Spleen (tissue), 11 donors: ENCODE data around the gene TXLNG. TPM values are rescaled to one million over a fixed set of nuclear protein-coding genes. Genes with fewer than 3 reads are reported as not detected.

Source experiments
- DNase-seq: peaks from one replicate; pipeline ENCODE4 v3.0.0-alpha.2; 2020
- H3K27ac ChIP-seq, 8 donors: fragments of 200-600 bp; sonication (generic) in 7 of 8; 1 replicate in 4 of 8; 2 replicates in 4 of 8; pipeline versions ENCODE4 v1.5.0 to v1.8.0; 2016 to 2021; ENCODE audit warnings: inconsistent platforms in 4 of 8, mild to moderate bottlenecking in 4 of 8, moderate library complexity in 1 of 8
- H3K27me3 ChIP-seq, 7 donors: fragments of 200-600 bp; sonication (generic) in 6 of 7; replicated peaks in 1 of 7; 1 replicate in 4 of 7; 2 replicates in 3 of 7; pipeline versions ENCODE4 v1.5.0 to v1.8.0; 2016 to 2021; ENCODE audit warnings: inconsistent platforms in 3 of 7, mild to moderate bottlenecking in 1 of 7
- H3K36me3 ChIP-seq, 6 donors: fragments of 200-600 bp; sonication (generic) in 5 of 6; 1 replicate in 4 of 6; 2 replicates in 2 of 6; pipeline versions ENCODE4 v1.5.0 to v1.8.0; 2016 to 2021; ENCODE audit warnings: inconsistent platforms in 2 of 6
- H3K4me1 ChIP-seq, 6 donors: fragments of 200-600 bp; sonication (generic) in 5 of 6; 1 replicate in 3 of 6; 2 replicates in 3 of 6; pipeline versions ENCODE4 v1.5.0 to v1.8.0; 2016 to 2021; ENCODE audit warnings: inconsistent platforms in 3 of 6
- H3K4me3 ChIP-seq, 8 donors: fragments of 200-600 bp; sonication (generic) in 7 of 8; 1 replicate in 4 of 8; 2 replicates in 4 of 8; pipeline versions ENCODE4 v1.5.0 to v1.8.0; 2016 to 2021; ENCODE audit warnings: inconsistent platforms in 4 of 8, mild to moderate bottlenecking in 4 of 8, moderate library complexity in 2 of 8
- H3K9me3 ChIP-seq, 8 donors: fragments of 200-600 bp; sonication (generic) in 7 of 8; 1 replicate in 4 of 8; 2 replicates in 4 of 8; pipeline versions ENCODE4 v1.5.0 to v1.8.0; 2016 to 2021; ENCODE audit warnings: inconsistent platforms in 4 of 8
- CTCF ChIP-seq, 11 experiments: fragments of 200-600 bp in 7 of 11; fragments of 450-650 bp in 4 of 11; sonication (generic) in 4 of 11; IDR thresholded peaks in 8 of 11; conservative IDR thresholded peaks in 3 of 11; 1 replicate in 7 of 11; 2 replicates in 4 of 11; pipeline versions ENCODE4 v1.4.0 to v1.8.0; 2016 to 2021; ENCODE audit warnings: antibody characterized with exemption in 11 of 11, inconsistent platforms in 4 of 11, mild to moderate bottlenecking in 1 of 11
- POLR2A ChIP-seq, 3 donors: fragments of 450-650 bp; IDR thresholded peaks; one replicate each; pipeline ENCODE4 v1.5.1; 2017; ENCODE audit warnings: antibody characterized with exemption in 3 of 3, mild to moderate bottlenecking in 1 of 3
- POLR2AphosphoS5 ChIP-seq, 3 donors: sonication (generic); formaldehyde crosslinking; IDR thresholded peaks; one replicate each; pipeline ENCODE4 v1.5.1; 2017; ENCODE audit warnings: antibody characterized with exemption in 3 of 3
- WGBS, 5 donors: extraction: QIAGEN DNeasy Blood & Tissue Kit in 3 of 5; methylation state at CpG; one replicate each; pipeline versions ENCODE4 v1.1.5 to v1.1.7; 2013 to 2018; 5-methylcytosine and 5-hydroxymethylcytosine counted together
- intact Hi-C: fragments of 100-400 bp; cut with DNase I; formaldehyde crosslinking; loops from one replicate; pipeline ENCODE4 v1.15.0; 2023; ENCODE audit warnings: low total_unique reads
- polyA plus RNA-seq, 3 donors: library from polyadenylated mRNA; stranded (reverse); fragments of 200-250 nt; gene quantifications; one replicate each; pipeline ENCODE4 v1.2.1, GENCODE V29; 2013
- total RNA-seq, 7 donors: library from RNA; depleted of rRNA in 3 of 7; stranded (reverse); fragments of >200 nt in 3 of 7; fragmentation: NEBNext Ultra II Directional in 4 of 7; extraction: Animal tissue kit (Norgen Biotek cat#: 25700) in 4 of 7; gene quantifications; one replicate each; pipeline versions ENCODE4 v1.1.0 to v1.2.1, GENCODE V29; 2016 to 2021
- donor health status: healthy with polysubstance abuse.
- donor health status: DM: no; HTN: no; CAD: no; lungs with moderate emphysema.
- donor health status: DM: no; HTN: no; CAD: no.
- donor health status: Bipolar disorder and iron deficiency.
- donor health status: healthy.
- donor health status: DM: no; HTN: no; CAD: no.
- donor health status: DM: yes; HTN: yes; CAD: no.

TXLNG gene
- total and polyA plus RNA-seq, 10 donors: 7.8 to 20.2 (median 12.7) TPM

- H3K27me3 ChIP-seq: no peaks in the 10 kb centered on the region
- H3K9me3 ChIP-seq: no peaks in the 10 kb centered on the region
- no peak overlapping the region for H3K27ac ChIP-seq
- intact Hi-C loops: no loop called here
- H3K4me1 ChIP-seq: no peaks in the 10 kb centered on the region
- no peak for DNase-seq
- TF ChIP-seq CTCF (IDR thresholded peaks at IDR 0.05 in 8 of 11, conservative IDR thresholded peaks at IDR 0.05 in 3 of 11): no peak
- WGBS, 5 donors: 89 to 97% (median 95%) methylated on average over 4 of the region's 4 CpGs
- H3K36me3 ChIP-seq: peaks cover 0 to 64% (median 8%) of the 10 kb centered on the region in 6 donors
- no peak overlapping the region for H3K4me3 ChIP-seq
Observed at GRCh38 chrX:16796298-16796697, 10.0 kb downstream of the TXLNG start.

GRCh38 chrX:16797358-16797757, 11.1 kb downstream of the TXLNG start:
- 65 to 88% (median 85%) methylated on average over 5 of the region's 5 CpGs for WGBS, 5 donors
- TF ChIP-seq CTCF (IDR thresholded peaks at IDR 0.05 in 8 of 11, conservative IDR thresholded peaks at IDR 0.05 in 3 of 11) (no peak), POLR2AphosphoS5 (IDR thresholded peaks at IDR 0.05) (no peak), POLR2A (IDR thresholded peaks at IDR 0.05) (no peak)
- intact Hi-C loops: no loop called here

GRCh38 chrX:16797841-16798240, 11.6 kb downstream of the TXLNG start:
- Histone ChIP-seq H3K9me3 (no peaks in the 10 kb centered on the region), H3K4me3 (no peak overlapping the region), H3K36me3 (peaks cover 0 to 64% (median 10%) of the 10 kb centered on the region in 6 donors), H3K4me1 (no peaks in the 10 kb centered on the region), H3K27me3 (no peaks in the 10 kb centered on the region), H3K27ac (peak overlapping the region in 2 of 8 donors; percentile 20 to 42)
- TF ChIP-seq POLR2AphosphoS5 (IDR thresholded peaks at IDR 0.05) (no peak), POLR2A (IDR thresholded peaks at IDR 0.05) (no peak), CTCF (IDR thresholded peaks at IDR 0.05 in 8 of 11, conservative IDR thresholded peaks at IDR 0.05 in 3 of 11) (no peak)
- WGBS, 5 donors: 54 to 83% (median 76%) methylated on average over 4 of the region's 4 CpGs
- intact Hi-C loops: no loop called here
- no peak for DNase-seq

More at GRCh38 chrX:16797358-16797757, 11.1 kb downstream of the TXLNG start:
- H3K36me3 ChIP-seq: peaks cover 0 to 61% (median 8%) of the 10 kb centered on the region in 6 donors
- H3K27ac ChIP-seq: peak overlapping the region in 2 of 8 donors; percentile 20 to 42
- H3K4me1 ChIP-seq: no peaks in the 10 kb centered on the region
- DNase-seq: no peak
- no peaks in the 10 kb centered on the region for H3K27me3 ChIP-seq
- no peaks in the 10 kb centered on the region for H3K9me3 ChIP-seq
- H3K4me3 ChIP-seq: no peak overlapping the region

GRCh38 chrX:16804923-16805464, 18.7 kb downstream of the TXLNG start:
- Histone ChIP-seq H3K4me1 (peaks cover 7 to 13% (median 10%) of the 10 kb centered on the region in 6 donors), H3K27ac (no peak overlapping the region), H3K4me3 (no peak overlapping the region), H3K36me3 (peaks cover 0 to 27% (median 2%) of the 10 kb centered on the region in 6 donors), H3K9me3 (no peaks in the 10 kb centered on the region), H3K27me3 (no peaks in the 10 kb centered on the region)
- no peak for DNase-seq
- 69 to 83% (median 81%) methylated on average over 7 to 8 of the region's 8 CpGs for WGBS, 5 donors
- TF ChIP-seq POLR2A (IDR thresholded peaks at IDR 0.05) (no peak), POLR2AphosphoS5 (IDR thresholded peaks at IDR 0.05) (no peak), CTCF (IDR thresholded peaks at IDR 0.05 in 8 of 11, conservative IDR thresholded peaks at IDR 0.05 in 3 of 11) (no peak)
- intact Hi-C loops: no loop called here
